WTC11 (cell line): Measurements from ENCODE around the gene FCN1. TPM values are rescaled to one million over a fixed set of nuclear protein-coding genes. Genes with fewer than 3 reads are reported as not detected.

Source experiments
- ATAC-seq: fragments of 200-7000 bp; cut with Tn5 transposase; 2 replicates; pipeline ENCODE4 v1.10.0; 2021; ENCODE audit warnings: mild to moderate bottlenecking, moderate library complexity
- CTCF ChIA-PET: fragments of 300-600 bp; sonication (Branson Sonifier 250); formaldehyde crosslinking; loops from one replicate; lab custom pipeline; 2021; ENCODE audit warnings: antibody characterized with exemption; lab: Charles Lee
- POLR2A ChIA-PET: fragments of 350-600 bp; sonication (Branson Sonifier 250); formaldehyde crosslinking; loops from one replicate; lab custom pipeline; 2021; ENCODE audit warnings: antibody characterized with exemption; lab: Charles Lee
- DNase-seq: peaks from one replicate; pipeline ENCODE4 v3.0.0; 2021; ENCODE audit warnings: low spot score
- H3K27ac Mint-ChIP-seq: 2 replicates; pipeline ENCODE4 v1.8.0; 2021; ENCODE audit warnings: mixed read lengths
- H3K27me3 Mint-ChIP-seq: 2 replicates; pipeline ENCODE4 v1.8.0; 2021; ENCODE audit warnings: low read depth, mild to moderate bottlenecking, moderate library complexity, mixed read lengths
- H3K36me3 Mint-ChIP-seq: 2 replicates; pipeline ENCODE4 v1.8.0; 2021; ENCODE audit warnings: mixed read lengths
- H3K4me1 Mint-ChIP-seq: 2 replicates; pipeline ENCODE4 v1.8.0; 2022; ENCODE audit warnings: mixed read lengths
- H3K4me3 Mint-ChIP-seq: 2 replicates; pipeline ENCODE4 v1.8.0; 2021; ENCODE audit warnings: mild to moderate bottlenecking, moderate library complexity, mixed read lengths
- H3K9me3 Mint-ChIP-seq: 2 replicates; pipeline ENCODE4 v1.8.0; 2021; ENCODE audit warnings: mixed read lengths
- ATF6 ChIP-seq: sonication (generic); formaldehyde crosslinking; IDR thresholded peaks from 2 replicates; pipeline ENCODE4 v1.8.1; 2023; ENCODE audit warnings: mild to moderate bottlenecking, missing genetic modification reagents
- CDX4 ChIP-seq: fragments of 250-450 bp; sonication (Bioruptor Pico); IDR thresholded peaks from 2 replicates; pipeline ENCODE4 v1.9.0; 2021; ENCODE audit warnings: moderate library complexity, mild to moderate bottlenecking, inconsistent platforms, borderline replicate concordance
- CREB1 ChIP-seq: sonication (generic); formaldehyde crosslinking; IDR thresholded peaks from 2 replicates; pipeline ENCODE4 v1.8.0; 2023; ENCODE audit warnings: mild to moderate bottlenecking, missing genetic modification reagents
- CREM ChIP-seq: sonication (generic); formaldehyde crosslinking; IDR thresholded peaks from 2 replicates; pipeline ENCODE4 v1.8.1; 2022; ENCODE audit warnings: mild to moderate bottlenecking, missing genetic modification reagents, moderate library complexity
- CTCF ChIP-seq: fragments of 200-600 bp; IDR thresholded peaks from 2 replicates; pipeline ENCODE4 v1.8.0; 2022; ENCODE audit warnings: antibody characterized with exemption
- E2F1 ChIP-seq: sonication (generic); formaldehyde crosslinking; IDR thresholded peaks from 2 replicates; pipeline ENCODE4 v1.8.0; 2022; ENCODE audit warnings: mild to moderate bottlenecking, missing genetic modification reagents
- E2F5 ChIP-seq: sonication (generic); formaldehyde crosslinking; IDR thresholded peaks from 2 replicates; pipeline ENCODE4 v1.8.1; 2022; ENCODE audit warnings: mild to moderate bottlenecking, moderate library complexity, missing genetic modification reagents
- ERG ChIP-seq: fragments of 250-450 bp; sonication (Bioruptor Pico); IDR thresholded peaks from 2 replicates; pipeline ENCODE4 v1.8.0; 2021; ENCODE audit warnings: mild to moderate bottlenecking
- GABPB1 ChIP-seq: sonication (generic); formaldehyde crosslinking; IDR thresholded peaks from 2 replicates; pipeline ENCODE4 v1.8.1; 2023; ENCODE audit warnings: mild to moderate bottlenecking, missing genetic modification reagents
- GRHL2 ChIP-seq: fragments of 250-450 bp; sonication (Bioruptor Pico); IDR thresholded peaks from 2 replicates; pipeline ENCODE4 v1.8.0; 2022; ENCODE audit warnings: mild to moderate bottlenecking, moderate library complexity; ENCODE audit not compliant: insufficient replicate concordance, severe bottlenecking
- IRF1 ChIP-seq: sonication (generic); formaldehyde crosslinking; IDR thresholded peaks from 2 replicates; pipeline ENCODE4 v1.8.0; 2023; ENCODE audit warnings: missing genetic modification reagents
- JAZF1 ChIP-seq: fragments of 250-450 bp; sonication (Bioruptor Pico); IDR thresholded peaks from 2 replicates; pipeline ENCODE4 v1.9.0; 2021; ENCODE audit warnings: moderate library complexity, mild to moderate bottlenecking, inconsistent platforms
- MXD4 ChIP-seq: fragments of 250-450 bp; sonication (Bioruptor Pico); IDR thresholded peaks from 2 replicates; pipeline ENCODE4 v1.8.0; 2021; ENCODE audit warnings: mild to moderate bottlenecking, moderate library complexity, borderline replicate concordance
- NFE2L1 ChIP-seq: sonication (generic); formaldehyde crosslinking; IDR thresholded peaks from 2 replicates; pipeline ENCODE4 v1.8.1; 2023; ENCODE audit warnings: missing genetic modification reagents
- RELA ChIP-seq: sonication (generic); formaldehyde crosslinking; IDR thresholded peaks from 2 replicates; pipeline ENCODE4 v1.8.1; 2022; ENCODE audit warnings: missing genetic modification reagents, mild to moderate bottlenecking, borderline replicate concordance
- SMAD4 ChIP-seq: sonication (generic); formaldehyde crosslinking; IDR thresholded peaks from 2 replicates; pipeline ENCODE4 v1.8.0; 2022; ENCODE audit warnings: mild to moderate bottlenecking, missing genetic modification reagents
- TEAD1 ChIP-seq: sonication (generic); formaldehyde crosslinking; IDR thresholded peaks from 2 replicates; pipeline ENCODE4 v1.8.0; 2022; ENCODE audit warnings: mild to moderate bottlenecking, missing genetic modification reagents
- ZBTB43 ChIP-seq: sonication (generic); formaldehyde crosslinking; IDR thresholded peaks from 2 replicates; pipeline ENCODE4 v1.8.1; 2023; ENCODE audit warnings: mild to moderate bottlenecking, missing genetic modification reagents
- ZNF263 ChIP-seq: sonication (generic); formaldehyde crosslinking; IDR thresholded peaks from 2 replicates; pipeline ENCODE4 v1.8.1; 2022; ENCODE audit warnings: low read depth, mild to moderate bottlenecking, moderate library complexity, missing genetic modification reagents
- ZNF416 ChIP-seq: fragments of 250-450 bp; sonication (Bioruptor Pico); IDR thresholded peaks from 2 replicates; pipeline ENCODE4 v1.9.0; 2021; ENCODE audit warnings: mild to moderate bottlenecking, inconsistent platforms
- total RNA-seq: library from RNA; stranded (reverse); gene quantifications from 3 replicates; pipeline ENCODE4 v1.2.3, GENCODE V29; 2021

The FCN1 gene
- total RNA-seq, 1 experiment from 2014 or later = not detected

GRCh38 chr9:134864821-134865190 is 52.9 kb downstream of the FCN1 start:
- Mint-ChIP-seq H3K27ac (no peak overlapping the region), H3K36me3 (0 out of 2 replicates have a peak, but pooled peaks cover 2% of the 10 kb centered on the region), H3K4me1 (no peaks in the 10 kb centered on the region), H3K4me3 (no peak overlapping the region), H3K27me3 (no peaks in the 10 kb centered on the region), H3K9me3 (peaks cover 13% of the 10 kb centered on the region)
- CTCF ChIA-PET = no interaction called here
- TF ChIP-seq ZBTB43 (no peak), CTCF (no peak), NFE2L1 (CRISPR knock-in tag) (no peak), ZNF416 (CRISPR knock-in tag) (no peak), RELA (CRISPR knock-in tag) (no peak), CREB1 (CRISPR knock-in tag) (no peak)
- no peak for ATAC-seq
- POLR2A ChIA-PET = no interaction called here
- no peak for DNase-seq

GRCh38 chr9:134863941-134864820 is 53.5 kb downstream of the FCN1 start:
- no peak for ATAC-seq
- ChIA-PET POLR2A (no interaction called here), CTCF (no interaction called here)
- no peak overlapping the region for H3K27ac Mint-ChIP-seq
- no peaks in the 10 kb centered on the region for H3K27me3 Mint-ChIP-seq
- H3K36me3 Mint-ChIP-seq = 0 out of 2 replicates have a peak, but pooled peaks cover 2% of the 10 kb centered on the region
- no peak for TF ChIP-seq SMAD4 (CRISPR knock-in tag)
- TF ChIP-seq IRF1 (CRISPR knock-in tag) = no peak
- no peak for TF ChIP-seq ERG (CRISPR knock-in tag)
- TF ChIP-seq MXD4 (CRISPR knock-in tag) = no peak
- TF ChIP-seq GABPB1 (CRISPR knock-in tag) = no peak
- no peak for TF ChIP-seq ZNF263 (CRISPR knock-in tag)
- TF ChIP-seq GRHL2 = no peak
- TF ChIP-seq CDX4 = no peak
- no peak for TF ChIP-seq E2F1 (CRISPR knock-in tag)
- TF ChIP-seq TEAD1 (CRISPR knock-in tag) = no peak
- no peak for TF ChIP-seq ZNF416 (CRISPR knock-in tag)
- no peak for TF ChIP-seq JAZF1 (CRISPR knock-in tag)
- TF ChIP-seq E2F5 = no peak
- no peak for TF ChIP-seq RELA (CRISPR knock-in tag)
- no peak for TF ChIP-seq CREM (CRISPR knock-in tag)
- TF ChIP-seq ATF6 = no peak
- H3K9me3 Mint-ChIP-seq = peaks cover 15% of the 10 kb centered on the region
- no peaks in the 10 kb centered on the region for H3K4me1 Mint-ChIP-seq
- no peak for DNase-seq
- no peak overlapping the region for H3K4me3 Mint-ChIP-seq
